Left ventricle myocardium inferior (tissue), 1 donor: ENCODE measurements around the gene ENOX2. TPM values are rescaled to one million over a fixed set of nuclear protein-coding genes. Genes with fewer than 3 reads are reported as not detected.
"Not testable (repeated sequence)": the region's sequence is repeated elsewhere in the genome, so short reads cannot be mapped to it uniquely, and the experiment has no call there.

Experiments
- DNase-seq: peaks from one replicate; pipeline ENCODE4 v3.0.0-alpha.2; 2020
- H3K27ac ChIP-seq: fragments of 200-600 bp; replicated peaks from 2 replicates; pipeline ENCODE4 v1.8.0; 2021
- H3K27me3 ChIP-seq: fragments of 200-600 bp; 2 replicates; pipeline ENCODE4 v1.8.0; 2021; ENCODE audit warnings: low read depth
- H3K36me3 ChIP-seq: fragments of 200-600 bp; 2 replicates; pipeline ENCODE4 v1.8.0; 2021
- H3K4me1 ChIP-seq: fragments of 200-600 bp; 2 replicates; pipeline ENCODE4 v1.8.0; 2021
- H3K4me3 ChIP-seq: fragments of 200-600 bp; 2 replicates; pipeline ENCODE4 v1.8.0; 2021; ENCODE audit warnings: mild to moderate bottlenecking, moderate library complexity
- H3K9me3 ChIP-seq: fragments of 200-600 bp; replicated peaks from 2 replicates; pipeline ENCODE4 v1.8.0; 2021
- CTCF ChIP-seq: fragments of 200-600 bp; IDR thresholded peaks from 2 replicates; pipeline ENCODE4 v1.8.0; 2021; ENCODE audit warnings: antibody characterized with exemption, mild to moderate bottlenecking, borderline replicate concordance
- intact Hi-C: fragments of 100-400 bp; cut with micrococcal nuclease; formaldehyde crosslinking; loops from one replicate; pipeline ENCODE4 v1.11.0; 2022
- total RNA-seq: library from RNA; stranded (reverse); fragmentation: NEBNext Ultra II Directional; extraction: Animal tissue kit (Norgen Biotek cat#: 25700); gene quantifications from one replicate; pipeline ENCODE4 v1.2.1, GENCODE V29; 2021
- donor health status: DM: no; HTN: yes; CAD: no; lungs with severe emphysema.

Gene ENOX2
- total RNA-seq, 1 donor from 2014 or later, result 14.1 TPM

GRCh38 chrX:130716346-130716745 lies 186.7 kb downstream of the ENOX2 start:
- H3K27ac ChIP-seq, result no peak overlapping the region
- no peak for TF ChIP-seq CTCF
- no peaks in the 10 kb centered on the region for H3K9me3 ChIP-seq
- intact Hi-C loops, result no loop called here
- no peaks in the 10 kb centered on the region for H3K36me3 ChIP-seq
- no peak for DNase-seq
- H3K4me1 ChIP-seq, result no peaks in the 10 kb centered on the region
- no peaks in the 10 kb centered on the region for H3K27me3 ChIP-seq
- H3K4me3 ChIP-seq, result no peak overlapping the region

DNA sequence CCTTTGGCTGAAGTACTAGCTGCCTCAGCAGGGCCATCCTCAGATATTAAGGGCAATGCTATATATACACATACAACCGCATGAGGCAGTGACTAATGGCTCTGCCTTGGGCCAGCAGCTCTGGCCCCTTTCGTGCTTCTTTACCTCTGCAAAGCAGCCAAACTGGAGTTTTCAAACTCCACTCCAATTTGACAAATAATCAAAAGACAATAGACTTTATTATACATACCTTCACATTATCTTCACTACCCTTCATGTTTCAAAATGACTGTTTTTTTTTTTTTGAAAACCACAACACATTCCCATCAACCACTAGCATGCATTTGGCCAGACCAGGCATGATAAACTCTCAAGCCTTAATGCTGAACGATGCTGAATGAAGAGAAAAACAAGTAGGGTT lies 187.7 kb downstream of the ENOX2 start:
- no peak for DNase-seq
- no peaks in the 10 kb centered on the region for H3K9me3 ChIP-seq
- no peak overlapping the region for H3K27ac ChIP-seq

GRCh38 chrX:130714665-130715064 lies 188.3 kb downstream of the ENOX2 start:
- intact Hi-C loops, result no loop called here
- H3K36me3 ChIP-seq, result no peaks in the 10 kb centered on the region
- H3K4me3 ChIP-seq, result no peak overlapping the region
- no peak overlapping the region for H3K27ac ChIP-seq
- DNase-seq, result no peak
- no peaks in the 10 kb centered on the region for H3K27me3 ChIP-seq
- no peaks in the 10 kb centered on the region for H3K4me1 ChIP-seq
- TF ChIP-seq CTCF, result no peak
- no peaks in the 10 kb centered on the region for H3K9me3 ChIP-seq

More for the DNA sequence above, 187.7 kb downstream of the ENOX2 start:
- TF ChIP-seq CTCF, result no peak
- Histone ChIP-seq H3K36me3 (no peaks in the 10 kb centered on the region), H3K4me3 (no peak overlapping the region), H3K27me3 (no peaks in the 10 kb centered on the region), H3K4me1 (no peaks in the 10 kb centered on the region)
- intact Hi-C loops, result no loop called here

- no peak overlapping the region for H3K27ac ChIP-seq
- H3K36me3 ChIP-seq, result no peaks in the 10 kb centered on the region
- H3K4me3 ChIP-seq, result no peak overlapping the region
- intact Hi-C loops, result no loop called here
- no peaks in the 10 kb centered on the region for H3K9me3 ChIP-seq
- no peaks in the 10 kb centered on the region for H3K4me1 ChIP-seq
- no peak for DNase-seq
- no peak for TF ChIP-seq CTCF
- H3K27me3 ChIP-seq, result no peaks in the 10 kb centered on the region
Measured at GRCh38 chrX:130714135-130714534, 188.9 kb downstream of the ENOX2 start.

DNA sequence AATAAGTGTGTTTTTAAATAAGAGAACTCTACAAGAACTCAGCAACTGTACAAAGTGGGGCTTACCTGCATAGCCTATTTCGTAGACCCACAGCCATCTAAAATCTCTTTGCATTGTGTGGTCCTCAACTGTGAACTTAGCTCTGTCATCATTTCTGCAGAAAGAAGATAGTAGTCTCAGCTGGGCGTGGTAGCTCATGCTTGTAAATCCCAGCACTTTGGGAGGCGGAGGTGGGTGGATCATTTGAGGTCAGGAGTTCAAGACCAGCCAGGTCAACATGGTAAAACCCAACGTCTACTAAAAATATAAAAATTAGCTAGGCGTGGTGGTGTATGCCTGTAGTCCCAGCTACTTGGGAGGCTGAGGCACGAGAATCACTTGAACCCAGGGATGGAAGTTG lies 193.8 kb downstream of the ENOX2 start:
- intact Hi-C loops, result not testable (repeated sequence)

GRCh38 chrX:130705591-130705990 lies 197.4 kb downstream of the ENOX2 start:
- no peak overlapping the region for H3K27ac ChIP-seq

More for the DNA sequence above, 193.8 kb downstream of the ENOX2 start:
- H3K4me3 ChIP-seq, H3K9me3 ChIP-seq, DNase-seq, H3K27me3 ChIP-seq, H3K4me1 ChIP-seq, H3K27ac ChIP-seq, H3K36me3 ChIP-seq: not testable (repeated sequence)

More at GRCh38 chrX:130705591-130705990, 197.4 kb downstream of the ENOX2 start:
- no peak for DNase-seq
- intact Hi-C loops, result no loop called here
- Histone ChIP-seq H3K36me3 (no peaks in the 10 kb centered on the region), H3K4me3 (no peak overlapping the region), H3K27me3 (no peaks in the 10 kb centered on the region), H3K4me1 (peaks cover 12% of the 10 kb centered on the region), H3K9me3 (no peaks in the 10 kb centered on the region)
- no peak for TF ChIP-seq CTCF
